Muscle of leg (tissue), 11 donors: Measurements from ENCODE around the gene OSBP2. TPM values are rescaled to one million over a fixed set of nuclear protein-coding genes. Genes with fewer than 3 reads are reported as not detected.

Source experiments
- DNase-seq: peaks from one replicate; pipeline ENCODE4 v3.0.0; 2013
- H3K27ac ChIP-seq: one replicate; pipeline ENCODE4 v1.5.1; 2013; ENCODE audit warnings: mild to moderate bottlenecking, low read length, control low read depth
- H3K27me3 ChIP-seq: one replicate; pipeline ENCODE4 v1.6.1; 2013; ENCODE audit warnings: low read length; ENCODE audit not compliant: control insufficient read depth, insufficient read depth
- H3K36me3 ChIP-seq: one replicate; pipeline ENCODE4 v1.6.1; 2013; ENCODE audit warnings: low read length; ENCODE audit not compliant: control insufficient read depth, insufficient read depth
- H3K4me1 ChIP-seq: one replicate; pipeline ENCODE4 v1.6.1; 2013; ENCODE audit warnings: low read length; ENCODE audit not compliant: control insufficient read depth, insufficient read depth
- H3K4me3 ChIP-seq: one replicate; pipeline ENCODE4 v1.5.1; 2013; ENCODE audit warnings: low read length, control low read depth
- H3K9me3 ChIP-seq: replicated peaks from 2 replicates; pipeline ENCODE4 v1.6.1; 2013; ENCODE audit warnings: low read depth, low read length; ENCODE audit not compliant: control insufficient read depth
- WGBS: methylation state at CpG from one replicate; pipeline ENCODE4 v1.1.5; 2013; ENCODE audit warnings: missing lambda C conversion rate; ENCODE audit not compliant: insufficient coverage; 5-methylcytosine and 5-hydroxymethylcytosine counted together
- polyA plus RNA-seq, 8 donors: library from polyadenylated mRNA; unstranded; fragments of 120-200 nt; gene quantifications; one replicate each; pipeline versions ENCODE4 v1.2.1 to v1.2.3, GENCODE V29; 2013; ENCODE audit warnings: inconsistent platforms in 1 of 8, low replicate concordance in 1 of 8; ENCODE audit not compliant: insufficient read length in 8 of 8, insufficient read depth in 1 of 8
- total RNA-seq: library from RNA; stranded (reverse); fragments of 120-200 nt; gene quantifications from one replicate; pipeline ENCODE4 v1.2.4, GENCODE V29; 2013

OSBP2 gene
- total and polyA plus RNA-seq, 9 donors = 2.7 to 7.5 (median 4.5) TPM

DNA sequence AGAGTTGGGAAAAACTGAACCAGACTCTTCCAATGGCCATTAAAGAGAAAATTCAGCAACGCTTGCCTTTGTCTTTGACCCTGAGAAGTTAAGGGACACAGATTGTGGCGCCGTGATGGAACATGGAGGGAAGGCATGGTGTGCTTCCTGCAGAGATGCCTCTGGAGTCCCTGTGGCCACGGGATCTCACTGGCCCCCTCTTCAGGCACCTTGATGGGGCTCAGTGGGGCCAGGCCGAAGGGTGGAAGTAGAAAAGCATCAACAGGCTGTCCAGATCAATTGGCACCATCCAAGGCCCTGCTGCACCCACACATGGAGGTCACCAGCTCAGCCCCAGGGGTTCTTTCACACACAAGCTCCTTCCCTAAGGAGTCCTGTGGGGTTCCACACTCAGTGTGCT is 231.0 kb downstream of the OSBP2 start:
- no peak overlapping the region for H3K4me3 ChIP-seq
- H3K9me3 ChIP-seq = no peaks in the 10 kb centered on the region
- H3K27ac ChIP-seq = no peak overlapping the region
- 93% methylated on average over 5 of the region's 5 CpGs for WGBS
- H3K36me3 ChIP-seq = peaks cover 42% of the 10 kb centered on the region
- H3K27me3 ChIP-seq = peaks cover 4% of the 10 kb centered on the region
- H3K4me1 ChIP-seq = no peaks in the 10 kb centered on the region
- DNase-seq = no peak

- no peak overlapping the region for H3K27ac ChIP-seq
- DNase-seq = no peak
- no peaks in the 10 kb centered on the region for H3K4me1 ChIP-seq
- 91% methylated on average over 2 of the region's 4 CpGs for WGBS
- no peak overlapping the region for H3K4me3 ChIP-seq
- no peaks in the 10 kb centered on the region for H3K9me3 ChIP-seq
- peaks cover 53% of the 10 kb centered on the region for H3K36me3 ChIP-seq
- peaks cover 2% of the 10 kb centered on the region for H3K27me3 ChIP-seq
Measured at GRCh38 chr22:30926706-30927105, 232.0 kb downstream of the OSBP2 start.

- DNase-seq = no peak
- 95% methylated on average over 5 of the region's 10 CpGs for WGBS
- Histone ChIP-seq H3K9me3 (no peaks in the 10 kb centered on the region), H3K27ac (no peak overlapping the region), H3K36me3 (peaks cover 64% of the 10 kb centered on the region), H3K4me1 (no peaks in the 10 kb centered on the region), H3K27me3 (no peaks in the 10 kb centered on the region), H3K4me3 (no peak overlapping the region)
Measured at GRCh38 chr22:30927806-30928205, 233.1 kb downstream of the OSBP2 start.

DNA sequence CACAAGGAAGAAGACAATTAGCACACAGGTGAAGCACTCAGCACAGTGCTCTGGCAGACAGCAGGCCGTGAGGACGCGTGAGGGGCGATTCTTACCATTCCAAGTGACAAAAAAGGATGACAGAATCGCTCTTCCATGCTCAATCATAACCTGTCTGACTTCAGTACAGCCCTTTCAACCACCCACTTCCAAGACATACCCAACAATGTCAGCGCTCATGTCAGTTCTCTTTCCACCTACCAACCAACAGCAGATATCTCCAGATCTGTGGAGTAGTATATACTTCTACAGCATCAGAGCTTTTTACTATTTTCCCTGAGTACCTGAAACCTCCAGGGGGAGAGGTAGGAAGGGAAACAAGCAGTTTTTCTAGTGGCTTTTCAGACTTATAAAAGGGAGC is 233.7 kb downstream of the OSBP2 start:
- no peak overlapping the region for H3K4me3 ChIP-seq
- H3K36me3 ChIP-seq = peaks cover 70% of the 10 kb centered on the region
- no peaks in the 10 kb centered on the region for H3K4me1 ChIP-seq
- no peak for DNase-seq
- no peaks in the 10 kb centered on the region for H3K9me3 ChIP-seq
- no peaks in the 10 kb centered on the region for H3K27me3 ChIP-seq
- no peak overlapping the region for H3K27ac ChIP-seq
- WGBS = 91% methylated on average over 5 of the region's 6 CpGs

DNA sequence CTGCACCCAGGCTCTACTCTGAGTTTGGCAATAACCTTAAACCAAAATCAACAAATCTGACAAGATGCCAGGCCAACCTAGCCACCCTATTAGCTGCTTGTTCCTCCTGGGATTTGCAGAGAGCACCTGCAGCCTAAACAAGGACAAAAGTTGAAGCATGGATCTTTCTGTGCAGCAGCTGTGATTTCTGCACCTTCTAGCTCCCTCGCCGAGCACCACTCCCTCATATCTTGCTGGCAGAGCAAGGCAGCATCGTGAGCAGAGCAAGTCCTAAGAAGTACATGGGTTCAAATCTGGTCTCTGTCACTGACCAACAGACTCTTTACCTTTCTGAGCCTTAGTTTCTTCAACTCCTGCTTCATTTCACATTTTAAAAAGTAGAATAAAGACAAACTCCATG is 235.6 kb downstream of the OSBP2 start:
- no peak overlapping the region for H3K27ac ChIP-seq
- H3K4me3 ChIP-seq = no peak overlapping the region
- no peaks in the 10 kb centered on the region for H3K9me3 ChIP-seq
- DNase-seq = no peak
- WGBS = 80% methylated on average over 3 of the region's 3 CpGs
- H3K27me3 ChIP-seq = no peaks in the 10 kb centered on the region
- H3K4me1 ChIP-seq = no peaks in the 10 kb centered on the region
- H3K36me3 ChIP-seq = peaks cover 88% of the 10 kb centered on the region

DNA sequence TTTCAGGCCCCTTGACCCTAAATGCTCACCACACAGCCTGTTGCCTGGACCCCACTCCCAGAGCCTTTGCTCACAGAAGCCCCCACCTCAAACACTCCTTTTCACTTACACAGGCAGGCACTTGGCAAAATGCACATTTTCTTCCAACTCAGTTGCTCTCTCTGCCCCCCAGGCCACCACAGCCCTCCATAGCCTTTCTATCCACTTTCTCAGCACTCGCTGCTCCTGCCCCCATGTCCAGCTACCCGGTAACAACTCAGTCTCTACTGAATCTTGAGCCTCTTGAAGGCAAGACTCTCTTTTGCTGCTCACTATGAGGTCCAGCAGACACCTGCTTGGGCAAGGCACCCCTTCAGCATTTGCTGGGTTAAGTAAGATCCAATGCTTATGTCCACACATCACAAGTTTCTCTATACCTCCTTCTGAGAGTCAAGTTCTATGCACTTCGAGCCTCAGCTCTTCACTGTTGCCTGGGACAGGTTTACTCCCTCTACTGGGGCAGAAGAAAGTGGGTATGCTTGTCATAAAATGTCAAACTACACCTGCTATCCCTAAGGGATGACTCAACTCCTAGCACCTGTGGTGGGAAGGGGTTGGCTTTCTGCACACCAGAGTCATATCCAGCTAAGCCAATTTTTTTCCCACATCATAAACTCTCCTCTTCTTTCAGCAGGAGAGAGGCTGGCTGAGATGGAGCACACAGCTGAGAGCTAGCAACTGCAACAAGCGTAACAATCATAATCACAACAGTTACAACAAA is 237.0 kb downstream of the OSBP2 start:
- Histone ChIP-seq H3K4me1 (no peaks in the 10 kb centered on the region), H3K9me3 (no peaks in the 10 kb centered on the region), H3K4me3 (no peak overlapping the region), H3K36me3 (peaks cover 85% of the 10 kb centered on the region), H3K27ac (no peak overlapping the region), H3K27me3 (no peaks in the 10 kb centered on the region)
- DNase-seq = no peak
- WGBS = 100% methylated on average over 2 of the region's 4 CpGs

DNA sequence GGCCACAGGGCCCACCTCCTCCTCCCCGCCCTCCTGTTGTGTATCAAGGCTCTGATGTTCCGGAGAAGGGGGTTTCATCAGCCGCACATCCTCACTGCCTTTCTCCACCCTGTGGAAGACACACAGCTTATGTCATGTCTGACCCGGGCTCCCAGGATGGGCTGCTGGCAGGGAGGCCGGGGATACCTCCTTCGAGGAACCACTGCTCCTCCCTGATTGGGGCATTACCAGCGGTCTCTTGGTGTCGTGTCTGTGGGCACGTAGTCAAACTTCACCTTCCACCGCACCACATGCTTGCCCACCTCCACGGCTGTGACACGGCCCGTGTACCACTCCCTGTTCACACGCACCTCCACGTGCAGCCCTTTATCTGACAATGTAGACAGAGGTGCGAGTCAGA is 238.0 kb downstream of the OSBP2 start:
- no peaks in the 10 kb centered on the region for H3K27me3 ChIP-seq
- 92% methylated on average over 16 of the region's 16 CpGs for WGBS
- H3K4me3 ChIP-seq = no peak overlapping the region
- no peaks in the 10 kb centered on the region for H3K4me1 ChIP-seq
- H3K36me3 ChIP-seq = peaks cover 85% of the 10 kb centered on the region
- no peak overlapping the region for H3K27ac ChIP-seq
- H3K9me3 ChIP-seq = no peaks in the 10 kb centered on the region
- DNase-seq = no peak

- Histone ChIP-seq H3K4me1 (no peaks in the 10 kb centered on the region), H3K27me3 (no peaks in the 10 kb centered on the region)
- 80% methylated on average over 7 of the region's 7 CpGs for WGBS
Measured at GRCh38 chr22:30933457-30933856, 238.8 kb downstream of the OSBP2 start.

GRCh38 chr22:30934053-30934452 is 239.4 kb downstream of the OSBP2 start:
- no peaks in the 10 kb centered on the region for H3K27me3 ChIP-seq
- no peak overlapping the region for H3K4me3 ChIP-seq
- no peak for DNase-seq
- H3K36me3 ChIP-seq = peaks cover 85% of the 10 kb centered on the region
- no peaks in the 10 kb centered on the region for H3K9me3 ChIP-seq
- H3K4me1 ChIP-seq = no peaks in the 10 kb centered on the region
- WGBS = 99% methylated on average over 8 of the region's 8 CpGs
- no peak overlapping the region for H3K27ac ChIP-seq

More at GRCh38 chr22:30933457-30933856, 238.8 kb downstream of the OSBP2 start:
- Histone ChIP-seq H3K9me3 (no peaks in the 10 kb centered on the region), H3K36me3 (peaks cover 83% of the 10 kb centered on the region), H3K27ac (no peak overlapping the region), H3K4me3 (no peak overlapping the region)
- DNase-seq = no peak

- WGBS = 83% methylated on average over 6 of the region's 7 CpGs
- H3K36me3 ChIP-seq = peaks cover 88% of the 10 kb centered on the region
Measured at GRCh38 chr22:30940685-30941362, 246.2 kb downstream of the OSBP2 start.

More at GRCh38 chr22:30940685-30941362, 246.2 kb downstream of the OSBP2 start:
- H3K4me3 ChIP-seq = no peak overlapping the region
- H3K9me3 ChIP-seq = no peaks in the 10 kb centered on the region
- H3K4me1 ChIP-seq = no peaks in the 10 kb centered on the region
- no peak for DNase-seq
- H3K27me3 ChIP-seq = no peaks in the 10 kb centered on the region
- no peak overlapping the region for H3K27ac ChIP-seq
